ENCODE measurements around the gene CTNNBL1. TPM values are rescaled to one million over a fixed set of nuclear protein-coding genes. Genes with fewer than 3 reads are reported as not detected.

Gene CTNNBL1
- total RNA-seq, 2 donors from 2014 or later: 68.6 to 68.7 TPM

DNA sequence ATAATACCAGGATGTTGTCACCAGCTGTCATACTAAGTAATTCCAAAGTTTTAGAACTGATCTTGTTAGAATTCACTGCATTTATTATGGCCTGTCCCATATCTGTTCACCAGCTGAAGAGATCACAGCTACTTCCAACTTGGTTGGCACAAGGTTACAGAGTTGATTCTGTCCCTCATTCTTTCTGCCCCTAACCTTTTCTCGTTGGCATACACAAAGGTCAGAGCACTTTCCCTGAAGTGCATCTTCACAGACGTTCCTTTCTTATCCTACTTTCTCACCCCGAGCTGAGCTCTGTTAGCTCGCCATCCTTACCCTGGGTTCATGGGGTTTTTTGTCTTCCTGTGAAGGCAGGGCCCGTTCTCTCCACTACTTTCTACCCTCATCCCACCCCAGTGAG lies 143.1 kb downstream of the CTNNBL1 start:
- H3K9ac ChIP-seq (ENCODE audit: extremely low read depth, low read length, poor library complexity, severe bottlenecking): no peak overlapping the region
- WGBS, 2 experiments (ENCODE audit: insufficient coverage in 1 of 2, insufficient read length in 1 of 2): 80 to 83% methylated on average over 2 to 5 of the region's 5 CpGs
- H3K27me3 Mint-ChIP-seq (ENCODE audit: insufficient read depth): no peaks in the 10 kb centered on the region
- DNase-seq: no peak
- no peaks in the 10 kb centered on the region for H3K9me3 Mint-ChIP-seq
- H3K4me1 Mint-ChIP-seq: peaks cover 16% of the 10 kb centered on the region
- H3K9me3 ChIP-seq (ENCODE audit: control insufficient read depth, low read length): no peaks in the 10 kb centered on the region
- no peak overlapping the region for H3K27ac Mint-ChIP-seq
- H3K27ac ChIP-seq (ENCODE audit: low read depth, low read length): no peak overlapping the region
- H3K4me1 ChIP-seq (ENCODE audit: control insufficient read depth, insufficient read depth, low read length): peaks cover 7% of the 10 kb centered on the region
- H3K36me3 ChIP-seq (ENCODE audit: control insufficient read depth, insufficient read depth, low read length): peaks cover 12% of the 10 kb centered on the region
- no peak overlapping the region for H3K4me3 ChIP-seq (ENCODE audit: low read length)
- H3K36me3 Mint-ChIP-seq (ENCODE audit: low read depth): peaks cover 5% of the 10 kb centered on the region
- no peak for TF ChIP-seq CTCF (conservative IDR thresholded peaks at IDR 0.05)
- no peak overlapping the region for H3K4me3 Mint-ChIP-seq
- H3K27me3 ChIP-seq (ENCODE audit: control insufficient read depth, insufficient read depth, low read length, poor library complexity, severe bottlenecking): no peaks in the 10 kb centered on the region

DNA sequence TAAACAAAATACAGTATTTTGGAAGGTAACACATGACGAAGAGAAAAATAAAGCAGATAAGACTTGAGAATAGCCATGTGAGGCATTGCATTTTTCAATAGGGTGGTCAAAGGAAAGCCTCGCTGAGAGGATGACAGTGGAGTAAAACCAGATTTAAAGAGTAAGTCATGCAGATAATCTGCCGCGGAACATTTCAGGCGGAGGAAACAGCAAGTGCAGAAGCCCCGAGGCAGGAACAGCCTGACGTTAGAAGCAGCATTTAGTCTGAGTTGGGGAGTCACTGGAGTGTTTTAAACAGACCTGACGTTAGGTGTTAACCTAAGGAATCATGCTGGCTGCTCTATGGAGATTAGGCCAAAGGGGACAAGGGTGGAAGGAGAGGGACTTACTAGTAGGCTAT lies 144.1 kb downstream of the CTNNBL1 start:
- H3K36me3 Mint-ChIP-seq (ENCODE audit: low read depth): peaks cover 14% of the 10 kb centered on the region
- WGBS, 2 experiments (ENCODE audit: insufficient coverage in 1 of 2, insufficient read length in 1 of 2): 75 to 85% methylated on average over 8 of the region's 8 CpGs
- DNase-seq: no peak
- no peaks in the 10 kb centered on the region for H3K9me3 ChIP-seq (ENCODE audit: control insufficient read depth, low read length)
- H3K4me3 ChIP-seq (ENCODE audit: low read length): no peak overlapping the region
- TF ChIP-seq CTCF (conservative IDR thresholded peaks at IDR 0.05): no peak
- H3K4me1 ChIP-seq (ENCODE audit: control insufficient read depth, insufficient read depth, low read length): peaks cover 16% of the 10 kb centered on the region
- no peak overlapping the region for H3K27ac Mint-ChIP-seq
- H3K4me1 Mint-ChIP-seq: peaks cover 24% of the 10 kb centered on the region
- no peaks in the 10 kb centered on the region for H3K27me3 Mint-ChIP-seq (ENCODE audit: insufficient read depth)
- no peak overlapping the region for H3K4me3 Mint-ChIP-seq
- no peaks in the 10 kb centered on the region for H3K9me3 Mint-ChIP-seq
- H3K27ac ChIP-seq (ENCODE audit: low read depth, low read length): no peak overlapping the region
- H3K9ac ChIP-seq (ENCODE audit: extremely low read depth, low read length, poor library complexity, severe bottlenecking): no peak overlapping the region
- H3K27me3 ChIP-seq (ENCODE audit: control insufficient read depth, insufficient read depth, low read length, poor library complexity, severe bottlenecking): no peaks in the 10 kb centered on the region
- peaks cover 22% of the 10 kb centered on the region for H3K36me3 ChIP-seq (ENCODE audit: control insufficient read depth, insufficient read depth, low read length)

- DNase-seq: no peak
- H3K9ac ChIP-seq (ENCODE audit: extremely low read depth, low read length, poor library complexity, severe bottlenecking): no peak overlapping the region
- H3K9me3 ChIP-seq (ENCODE audit: control insufficient read depth, low read length): no peaks in the 10 kb centered on the region
- no peak overlapping the region for H3K27ac ChIP-seq (ENCODE audit: low read depth, low read length)
- Mint-ChIP-seq H3K4me3 (no peak overlapping the region), H3K4me1 (peaks cover 27% of the 10 kb centered on the region), H3K27ac (no peak overlapping the region), H3K27me3 (ENCODE audit: insufficient read depth) (no peaks in the 10 kb centered on the region), H3K36me3 (ENCODE audit: low read depth) (peaks cover 21% of the 10 kb centered on the region), H3K9me3 (no peaks in the 10 kb centered on the region)
- H3K27me3 ChIP-seq (ENCODE audit: control insufficient read depth, insufficient read depth, low read length, poor library complexity, severe bottlenecking): no peaks in the 10 kb centered on the region
- WGBS, 2 experiments (ENCODE audit: insufficient coverage in 1 of 2, insufficient read length in 1 of 2): 93 to 100% methylated on average over 5 to 6 of the region's 6 CpGs
- TF ChIP-seq CTCF (conservative IDR thresholded peaks at IDR 0.05): no peak
- no peak overlapping the region for H3K4me3 ChIP-seq (ENCODE audit: low read length)
- peaks cover 26% of the 10 kb centered on the region for H3K36me3 ChIP-seq (ENCODE audit: control insufficient read depth, insufficient read depth, low read length)
- peaks cover 20% of the 10 kb centered on the region for H3K4me1 ChIP-seq (ENCODE audit: control insufficient read depth, insufficient read depth, low read length)
Measured at GRCh38 chr20:37838769-37839431, 145.1 kb downstream of the CTNNBL1 start.

All from endodermal cell (in vitro differentiated cells).